Panc1 (cell line): ENCODE measurements around the gene FAM184B.

Source experiments
- CTCF ChIP-seq: fragments of 450-650 bp; IDR thresholded peaks from 2 replicates; pipeline ENCODE4 v1.5.1; 2017; ENCODE audit warnings: mild to moderate bottlenecking
- POLR2AphosphoS5 ChIP-seq: IDR thresholded peaks from 2 replicates; pipeline ENCODE4 v1.6.1; 2012; ENCODE audit warnings: mild to moderate bottlenecking, low read depth, low read length, moderate library complexity
- REST ChIP-seq, 2 experiments: IDR thresholded peaks; 2 replicates each; pipeline ENCODE4 v1.6.1; 2011 to 2012; ENCODE audit warnings: low read depth in 2 of 2, control low read depth in 1 of 2, low read length in 1 of 2, mild to moderate bottlenecking in 1 of 2, moderate library complexity in 1 of 2; ENCODE audit not compliant: insufficient read depth in 1 of 2
- SIN3A ChIP-seq: IDR thresholded peaks from 2 replicates; pipeline ENCODE4 v1.6.1; 2012; ENCODE audit warnings: low read depth, mild to moderate bottlenecking, low read length, moderate library complexity, borderline replicate concordance; ENCODE audit not compliant: insufficient read depth
- TCF7L2 ChIP-seq: IDR thresholded peaks from 2 replicates; pipeline ENCODE4 v1.6.1; 2011; ENCODE audit warnings: mild to moderate bottlenecking, low read depth, low read length, inconsistent platforms

DNA sequence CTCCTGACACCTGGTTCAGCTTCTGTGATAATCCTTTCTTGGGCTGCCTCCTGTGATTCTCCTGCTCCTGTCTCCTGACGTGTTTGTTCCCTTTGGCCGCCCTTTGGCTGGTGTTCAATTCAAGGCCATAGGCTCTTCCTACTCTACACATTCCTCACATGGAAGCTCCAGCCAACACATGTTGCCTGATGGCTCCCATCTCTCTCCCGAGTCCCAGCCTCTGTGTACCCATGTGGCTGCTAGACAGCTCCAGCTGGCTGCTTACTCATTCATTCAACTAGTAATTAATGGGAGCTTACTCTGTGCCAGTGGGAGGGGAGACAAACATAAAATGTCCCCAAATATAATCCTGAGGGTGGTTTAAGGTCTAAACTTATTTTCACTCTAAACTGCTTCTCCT, 176.2 kb downstream of the FAM184B start:
- TF ChIP-seq CTCF (no peak), POLR2AphosphoS5 (no peak), TCF7L2 (no peak), REST (IDR thresholded peaks at IDR 0.05; ENCODE audit: insufficient read depth in 1 of 2, low read depth in 2 of 2, low read length in 1 of 2) (no peak), SIN3A (no peak)
